DND-41 (cell line): ENCODE results near the gene BPIFB2.

Source experiments
- ATAC-seq: fragments of 200-7000 bp; cut with Tn5 transposase; 3 replicates; pipeline ENCODE4 v1.9.1; 2021; ENCODE audit warnings: low read depth; ENCODE audit not compliant: insufficient read depth
- DNase-seq: peaks from one replicate; pipeline ENCODE4 v3.0.0-alpha.2; 2020
- H2AFZ ChIP-seq: 2 replicates; pipeline ENCODE4 v1.6.0; 2012; ENCODE audit warnings: low read depth, low read length
- H3K27ac ChIP-seq: 2 replicates; pipeline ENCODE4 v1.5.1; 2012; ENCODE audit warnings: low read length, inconsistent platforms
- H3K27me3 ChIP-seq: fragments of 200-600 bp; sonication (generic); 2 replicates; pipeline ENCODE4 v1.6.0; 2012; ENCODE audit warnings: low read length, mild to moderate bottlenecking, inconsistent platforms; ENCODE audit not compliant: insufficient read depth, poor library complexity
- H3K36me3 ChIP-seq: 2 replicates; pipeline ENCODE4 v1.5.1; 2012; ENCODE audit warnings: low read length, inconsistent platforms; ENCODE audit not compliant: insufficient read depth
- H3K4me1 ChIP-seq: 2 replicates; pipeline ENCODE4 v1.5.1; 2012; ENCODE audit warnings: mild to moderate bottlenecking, low read length; ENCODE audit not compliant: insufficient read depth
- H3K4me2 ChIP-seq: 2 replicates; pipeline ENCODE4 v1.6.0; 2012; ENCODE audit warnings: mild to moderate bottlenecking, moderate library complexity, low read length, inconsistent platforms; ENCODE audit not compliant: insufficient read depth
- H3K4me3 ChIP-seq, 2 experiments: fragments of 200-600 bp in 1 of 2; shearing (Covaris generic) in 1 of 2; 2 replicates each; pipeline ENCODE4 v1.5.1; 2012 to 2016; ENCODE audit warnings: inconsistent platforms in 2 of 2, low read length in 2 of 2, mild to moderate bottlenecking in 2 of 2, low read depth in 1 of 2, moderate library complexity in 1 of 2
- H3K79me2 ChIP-seq: 2 replicates; pipeline ENCODE4 v1.6.0; 2012; ENCODE audit warnings: low read length, inconsistent platforms; ENCODE audit not compliant: insufficient read depth
- H3K9ac ChIP-seq: 2 replicates; pipeline ENCODE4 v1.6.0; 2012; ENCODE audit warnings: low read depth, mild to moderate bottlenecking, inconsistent platforms, low read length, moderate library complexity
- H3K9me3 ChIP-seq: 2 replicates; pipeline ENCODE4 v1.5.1; 2012; ENCODE audit warnings: low read length, moderate library complexity, mild to moderate bottlenecking, inconsistent platforms; ENCODE audit not compliant: insufficient read depth, severe bottlenecking
- H4K20me1 ChIP-seq: 2 replicates; pipeline ENCODE4 v1.6.0; 2012; ENCODE audit warnings: low read length; ENCODE audit not compliant: insufficient read depth
- EZH2 ChIP-seq: IDR thresholded peaks from 3 replicates; pipeline ENCODE4 v1.6.1; 2012; ENCODE audit warnings: borderline replicate concordance, low read depth, mild to moderate bottlenecking, moderate library complexity, low read length, inconsistent platforms; ENCODE audit not compliant: severe bottlenecking
- TF ChIP-seq, protein P1 (sequence below): IDR thresholded peaks from 2 replicates; pipeline ENCODE4 v1.5.1; 2012; ENCODE audit warnings: borderline replicate concordance, low read length, moderate library complexity, mild to moderate bottlenecking; ENCODE audit not compliant: poor library complexity, severe bottlenecking; ENCODE audit errors: extremely low read depth

The BPIFB2 gene

DNA sequence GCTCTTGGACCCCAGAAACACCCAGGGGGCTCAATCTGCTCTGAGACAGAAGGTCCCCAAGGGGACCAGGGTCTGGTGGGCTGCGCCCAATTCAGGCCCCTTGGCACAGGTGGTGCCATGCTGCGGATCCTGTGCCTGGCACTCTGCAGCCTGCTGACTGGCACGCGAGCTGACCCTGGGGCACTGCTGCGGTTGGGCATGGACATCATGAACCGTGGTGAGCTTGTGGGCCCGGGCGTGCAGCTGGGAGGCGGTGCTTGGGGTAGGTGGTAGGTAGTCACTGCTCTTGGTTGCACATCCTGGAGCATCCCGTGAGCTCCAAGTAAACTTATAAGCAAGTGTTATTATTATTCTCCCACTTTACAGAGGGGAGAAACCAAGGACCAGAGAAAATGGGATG is 24.0 kb downstream of the BPIFB2 start, which contains the start of gene BPIFB6:
BPIFB6 (plus strand) TSS at position 118 of the 400 bp plus-strand sequence; CDS start at position 118, 0 bp downstream.
- Histone ChIP-seq H3K27me3 (no peaks in the 10 kb centered on the region), H3K27ac (no peak within 1 kb of the TSS), H3K79me2 (no peaks in the 10 kb centered on the region), H4K20me1 (no peaks in the 10 kb centered on the region), H3K36me3 (no peaks in the 10 kb centered on the region), H3K4me1 (no peaks in the 10 kb centered on the region), H3K4me2 (no peak within 1 kb of the TSS), H3K9ac (no peak within 1 kb of the TSS), H3K4me3 (no peak within 1 kb of the TSS), H3K9me3 (no peaks in the 10 kb centered on the region), H2AFZ (no peak within 1 kb of the TSS)
- DNase-seq (no peak), ATAC-seq (no peak)
- TF ChIP-seq, protein P1, sequence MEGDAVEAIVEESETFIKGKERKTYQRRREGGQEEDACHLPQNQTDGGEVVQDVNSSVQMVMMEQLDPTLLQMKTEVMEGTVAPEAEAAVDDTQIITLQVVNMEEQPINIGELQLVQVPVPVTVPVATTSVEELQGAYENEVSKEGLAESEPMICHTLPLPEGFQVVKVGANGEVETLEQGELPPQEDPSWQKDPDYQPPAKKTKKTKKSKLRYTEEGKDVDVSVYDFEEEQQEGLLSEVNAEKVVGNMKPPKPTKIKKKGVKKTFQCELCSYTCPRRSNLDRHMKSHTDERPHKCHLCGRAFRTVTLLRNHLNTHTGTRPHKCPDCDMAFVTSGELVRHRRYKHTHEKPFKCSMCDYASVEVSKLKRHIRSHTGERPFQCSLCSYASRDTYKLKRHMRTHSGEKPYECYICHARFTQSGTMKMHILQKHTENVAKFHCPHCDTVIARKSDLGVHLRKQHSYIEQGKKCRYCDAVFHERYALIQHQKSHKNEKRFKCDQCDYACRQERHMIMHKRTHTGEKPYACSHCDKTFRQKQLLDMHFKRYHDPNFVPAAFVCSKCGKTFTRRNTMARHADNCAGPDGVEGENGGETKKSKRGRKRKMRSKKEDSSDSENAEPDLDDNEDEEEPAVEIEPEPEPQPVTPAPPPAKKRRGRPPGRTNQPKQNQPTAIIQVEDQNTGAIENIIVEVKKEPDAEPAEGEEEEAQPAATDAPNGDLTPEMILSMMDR: no peak
- TF ChIP-seq EZH2: no peak

DNA sequence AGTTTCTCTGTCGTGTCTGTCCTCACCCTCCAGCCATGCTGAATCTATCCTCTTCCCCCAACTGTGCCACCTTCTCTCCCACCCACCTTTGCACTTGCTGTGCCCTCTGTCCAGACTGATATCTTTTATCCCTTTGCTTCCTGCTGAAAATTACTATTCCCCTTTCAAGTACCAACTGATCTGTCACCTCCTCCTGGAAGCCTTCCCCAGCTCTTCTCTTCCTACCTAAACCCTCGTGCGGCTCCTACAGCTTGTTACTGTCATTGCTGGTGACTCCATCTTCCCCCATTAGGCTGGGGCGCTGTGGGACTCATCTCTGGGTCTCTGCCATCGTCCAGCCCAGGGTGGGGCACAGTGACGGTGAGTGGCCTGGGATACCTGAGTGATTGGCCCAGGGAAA is 25.1 kb downstream of the BPIFB2 start:
- Histone ChIP-seq H3K4me2 (no peak overlapping the region), H2AFZ (no peak overlapping the region), H3K27me3 (no peaks in the 10 kb centered on the region), H3K4me3 (no peak overlapping the region), H3K4me1 (no peaks in the 10 kb centered on the region), H3K9me3 (no peaks in the 10 kb centered on the region), H3K27ac (no peak overlapping the region), H3K79me2 (no peaks in the 10 kb centered on the region), H4K20me1 (no peaks in the 10 kb centered on the region), H3K36me3 (no peaks in the 10 kb centered on the region), H3K9ac (no peak overlapping the region)
- TF ChIP-seq, protein P1: no peak
- ATAC-seq: no peak
- DNase-seq: no peak

DNA sequence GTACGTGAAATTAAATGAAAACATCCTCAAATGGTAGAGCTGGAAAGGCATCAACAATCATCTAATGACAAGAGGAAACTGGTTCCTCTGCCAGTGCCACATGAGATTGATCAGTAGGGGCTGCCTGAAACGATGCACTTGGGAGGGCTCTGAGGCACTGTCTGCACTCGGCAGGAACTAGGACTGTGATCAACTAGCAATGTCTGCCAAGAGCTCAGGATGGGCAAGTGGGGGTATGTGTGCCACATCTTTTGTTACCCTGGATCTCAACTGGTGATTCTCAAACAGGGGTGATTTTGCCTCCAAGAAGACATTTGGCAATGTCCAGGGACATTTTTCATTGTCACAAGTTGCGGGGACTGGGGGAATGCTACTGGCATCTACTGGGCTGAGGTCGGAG is 25.9 kb downstream of the BPIFB2 start:
- Histone ChIP-seq H3K4me3 (no peak overlapping the region), H2AFZ (no peak overlapping the region), H3K9me3 (no peaks in the 10 kb centered on the region), H3K4me1 (no peaks in the 10 kb centered on the region), H3K36me3 (no peaks in the 10 kb centered on the region), H3K9ac (no peak overlapping the region), H3K27me3 (no peaks in the 10 kb centered on the region), H3K27ac (no peak overlapping the region), H3K4me2 (no peak overlapping the region), H3K79me2 (no peaks in the 10 kb centered on the region), H4K20me1 (no peaks in the 10 kb centered on the region)
- DNase-seq (no peak), ATAC-seq (no peak)
- TF ChIP-seq, protein P1: no peak
- TF ChIP-seq EZH2: no peak

DNA sequence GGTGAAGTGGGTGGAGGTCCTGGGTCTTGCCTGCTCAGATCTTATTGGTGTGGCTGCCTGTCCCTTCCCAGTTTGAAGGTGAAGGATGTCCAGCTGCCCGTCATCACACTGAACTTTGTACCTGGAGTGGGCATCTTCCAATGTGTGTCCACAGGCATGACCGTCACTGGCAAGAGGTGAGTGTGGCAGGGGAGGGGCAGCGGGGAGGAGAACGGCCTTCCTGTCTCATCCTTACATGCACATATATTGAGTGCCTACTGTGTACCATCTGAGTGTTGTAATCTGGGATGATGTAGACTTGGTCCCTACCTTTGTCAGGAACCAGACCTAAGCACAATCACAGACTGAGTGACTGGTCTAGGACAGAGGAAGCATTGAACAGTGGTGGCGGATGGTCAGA is 26.6 kb downstream of the BPIFB2 start:
- H3K27me3 ChIP-seq: no peaks in the 10 kb centered on the region
- H3K4me2 ChIP-seq: no peak overlapping the region
- H3K4me1 ChIP-seq: no peaks in the 10 kb centered on the region
- TF ChIP-seq EZH2: no peak
- TF ChIP-seq, protein P1: no peak
- H3K9ac ChIP-seq: no peak overlapping the region
- no peaks in the 10 kb centered on the region for H3K36me3 ChIP-seq
- no peaks in the 10 kb centered on the region for H3K79me2 ChIP-seq
- H2AFZ ChIP-seq: no peak overlapping the region
- H3K4me3 ChIP-seq: no peak overlapping the region
- H3K27ac ChIP-seq: no peak overlapping the region
- DNase-seq (no peak), ATAC-seq (no peak)
- H3K9me3 ChIP-seq: no peaks in the 10 kb centered on the region
- H4K20me1 ChIP-seq: no peaks in the 10 kb centered on the region
